ENCODE results near the gene PHPT1.
"Not testable (repeated sequence)": the region's sequence is repeated elsewhere in the genome, so short reads cannot be mapped to it uniquely, and the experiment has no call there.

PHPT1 gene

DNA sequence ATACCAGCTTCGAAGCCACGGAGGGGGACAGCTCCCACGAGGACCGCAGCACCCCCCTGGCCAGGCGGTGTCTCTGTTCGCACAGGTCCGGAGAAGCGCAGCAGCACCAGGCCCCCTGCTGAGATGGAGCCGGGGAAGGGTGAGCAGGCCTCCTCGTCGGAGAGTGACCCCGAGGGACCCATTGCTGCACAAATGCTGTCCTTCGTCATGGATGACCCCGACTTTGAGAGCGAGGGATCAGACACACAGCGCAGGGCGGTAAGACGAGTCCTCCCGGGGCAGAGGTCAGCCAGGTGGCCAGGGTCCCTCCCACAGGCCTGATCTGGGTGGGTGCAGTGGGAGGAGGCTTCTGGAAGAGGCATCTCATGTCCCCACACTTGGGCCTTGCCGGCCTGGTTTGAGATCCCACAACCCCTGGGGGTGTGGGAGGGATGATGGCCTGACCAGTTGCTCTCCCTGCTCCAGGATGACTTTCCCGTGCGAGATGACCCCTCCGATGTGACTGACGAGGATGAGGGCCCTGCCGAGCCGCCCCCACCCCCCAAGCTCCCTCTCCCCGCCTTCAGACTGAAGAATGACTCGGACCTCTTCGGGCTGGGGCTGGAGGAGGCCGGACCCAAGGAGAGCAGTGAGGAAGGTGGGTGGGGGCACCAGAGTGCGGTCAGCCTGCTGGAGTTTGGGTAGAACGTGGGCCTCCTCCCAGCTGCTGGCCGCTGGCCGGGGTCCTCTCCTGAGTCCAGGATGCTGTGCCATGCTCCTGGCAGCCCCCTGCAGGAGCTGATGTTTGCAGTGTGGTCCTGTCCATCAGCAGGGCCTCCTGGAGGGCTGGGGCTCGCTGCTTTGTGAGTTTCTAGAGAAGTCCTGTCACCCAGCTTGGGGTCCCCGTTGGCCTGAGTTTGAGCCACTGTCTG lies 9.7 kb upstream of the PHPT1 start:
- TF ChIP-seq GATA3 (IDR thresholded peaks at IDR 0.05; ENCODE audit: low read depth, low read length) (no peak), GATA2 (IDR thresholded peaks at IDR 0.05; ENCODE audit: low read depth, low read length) (no peak)

DNA sequence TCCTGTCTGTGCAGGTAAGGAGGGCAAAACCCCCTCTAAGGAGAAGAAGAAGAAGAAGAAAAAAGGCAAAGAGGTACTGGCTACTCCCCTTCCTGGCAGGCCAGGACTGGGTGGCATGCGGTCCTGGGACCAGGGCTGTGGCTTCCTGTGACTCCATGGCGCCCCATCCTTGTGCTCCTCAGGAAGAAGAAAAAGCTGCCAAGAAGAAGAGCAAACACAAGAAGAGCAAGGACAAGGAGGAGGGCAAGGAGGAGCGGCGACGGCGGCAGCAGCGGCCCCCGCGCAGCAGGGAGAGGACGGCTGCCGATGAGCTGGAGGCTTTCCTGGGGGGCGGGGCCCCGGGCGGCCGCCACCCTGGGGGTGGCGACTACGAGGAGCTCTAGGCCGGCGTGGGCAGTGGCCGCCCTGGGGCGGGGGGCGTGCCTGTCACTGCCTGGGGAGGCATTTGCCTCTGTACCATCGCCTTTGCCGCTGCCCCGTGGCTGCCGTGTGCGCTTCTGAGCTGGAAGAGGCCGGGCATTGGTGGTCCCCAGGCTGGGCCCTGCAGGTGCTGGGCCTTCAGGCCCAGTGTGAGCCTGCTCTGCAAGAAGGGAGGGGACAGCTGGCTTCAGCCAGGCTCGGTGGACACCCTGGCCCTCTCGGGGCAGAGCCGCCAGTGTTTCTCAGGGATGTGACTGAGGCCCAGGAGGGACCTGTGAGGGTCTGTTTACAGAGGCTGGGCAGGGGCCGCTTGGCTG lies 8.9 kb upstream of the PHPT1 start:
- TF ChIP-seq GATA3 (IDR thresholded peaks at IDR 0.05; ENCODE audit: low read depth, low read length) (no peak), GATA2 (IDR thresholded peaks at IDR 0.05; ENCODE audit: low read depth, low read length) (no peak)

DNA sequence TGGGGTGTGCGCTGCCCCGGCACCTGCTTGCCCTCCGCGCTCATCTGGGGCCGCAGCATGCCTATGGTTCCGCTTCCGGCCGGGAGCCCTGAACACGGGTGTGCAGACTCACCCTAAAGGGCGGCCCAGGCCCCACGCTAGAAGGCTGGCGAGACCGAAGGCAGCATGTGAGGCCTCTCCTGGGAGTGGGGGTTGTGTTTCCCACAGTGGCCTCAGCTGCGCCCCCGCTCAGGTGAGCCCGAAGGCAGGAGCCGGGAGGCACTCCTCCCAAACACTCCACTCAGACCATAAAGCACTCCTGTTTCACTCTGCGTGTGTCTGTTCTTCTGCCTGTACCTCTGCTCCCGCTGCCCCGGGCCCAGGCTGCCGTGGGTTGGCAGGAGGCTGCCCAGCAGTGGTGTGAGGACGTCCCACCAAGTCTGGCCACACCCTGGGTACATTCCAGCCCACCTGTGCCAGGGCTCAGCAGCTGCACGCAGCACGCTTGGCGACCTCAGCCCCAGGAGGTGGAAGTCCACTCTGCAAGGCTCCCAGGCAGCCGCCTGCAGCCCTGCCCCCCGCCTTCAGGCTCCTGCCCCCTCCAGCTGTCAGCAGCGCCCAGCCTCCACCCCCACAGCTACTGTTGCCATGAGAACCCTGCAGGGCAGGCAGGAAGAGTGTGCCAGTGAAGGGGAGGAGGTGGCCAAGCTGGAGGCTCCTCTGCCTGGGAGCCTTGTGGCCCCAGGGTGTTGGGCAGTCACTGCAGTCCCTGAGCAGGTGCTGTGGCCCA lies 8.1 kb upstream of the PHPT1 start:
- no peak for TF ChIP-seq GATA2 (IDR thresholded peaks at IDR 0.05; ENCODE audit: low read depth, low read length)
- TF ChIP-seq GATA3 (IDR thresholded peaks at IDR 0.05; ENCODE audit: low read depth, low read length) = no peak

DNA sequence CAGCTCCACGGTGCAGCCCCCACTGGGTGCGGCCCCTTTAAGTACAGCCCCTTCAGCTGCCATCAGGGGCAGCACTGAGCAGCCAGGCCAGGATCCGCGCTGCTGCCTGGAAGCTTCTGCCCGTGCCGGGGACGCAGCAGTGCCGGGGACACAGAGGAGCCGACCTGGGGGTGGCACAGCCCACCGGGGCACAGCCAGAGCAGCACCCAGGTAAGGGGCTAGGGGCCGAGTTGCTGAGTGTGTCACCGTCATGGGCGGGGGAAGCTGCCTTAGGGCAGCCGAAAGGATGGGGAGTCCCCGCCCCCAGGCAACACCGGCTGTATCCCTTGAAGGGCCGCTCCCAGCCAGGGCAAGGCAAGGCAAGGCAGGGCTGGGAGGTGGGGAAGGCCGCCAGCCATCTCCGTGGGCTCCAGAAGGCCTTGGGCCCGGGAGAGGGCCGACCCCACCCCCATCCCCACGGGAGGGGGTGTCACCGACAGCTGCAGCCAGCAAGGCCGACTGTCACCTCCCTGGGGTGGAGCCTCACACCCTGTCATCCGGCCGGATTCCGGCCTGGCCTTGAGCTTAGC lies 6.7 kb upstream of the PHPT1 start, which contains the start of gene AJM1:
Gene AJM1, plus strand, starts transcription at position 99 of the 569 bp plus-strand sequence. CDS start 1,937 bp downstream, outside the sequence.
- TF ChIP-seq GATA3, GATA2 (IDR thresholded peaks at IDR 0.05; ENCODE audit: low read depth, low read length): not testable (repeated sequence)

DNA sequence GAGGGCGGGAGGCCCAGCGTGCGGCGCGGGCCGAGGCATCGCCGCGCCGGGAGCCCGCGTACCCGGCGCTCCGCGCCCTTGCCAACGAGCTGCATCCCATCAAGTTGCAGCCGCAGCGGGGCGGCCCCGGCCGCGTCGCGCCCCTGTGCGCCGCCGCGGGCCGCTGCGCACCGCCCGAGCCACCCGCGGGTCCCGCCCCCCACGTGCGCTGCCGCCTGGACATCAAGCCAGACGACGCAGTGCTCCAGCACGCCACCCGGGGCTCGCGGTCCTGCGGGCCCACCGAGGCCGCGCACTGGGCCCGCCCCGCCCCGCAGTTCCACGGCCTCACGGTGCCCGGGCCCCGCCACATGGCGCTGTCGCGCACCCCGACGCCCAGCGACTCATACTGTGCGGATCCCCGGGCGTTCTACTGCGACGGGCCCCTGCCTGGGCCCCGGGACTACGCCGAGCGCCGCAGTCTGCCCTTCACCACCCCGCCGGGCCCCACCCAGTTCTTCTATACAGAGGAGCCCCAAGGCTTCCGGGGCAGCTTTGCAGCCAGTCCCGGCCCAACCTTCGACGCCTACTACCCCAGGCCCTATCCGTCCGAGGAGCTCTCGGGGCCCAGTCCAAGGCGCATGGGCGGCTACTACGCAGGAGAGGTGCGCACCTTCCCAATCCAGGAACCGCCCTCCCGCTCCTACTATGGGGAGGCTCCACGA lies 4.3 kb upstream of the PHPT1 start:
- TF ChIP-seq GATA2 (IDR thresholded peaks at IDR 0.05; ENCODE audit: low read depth, low read length) = no peak
- TF ChIP-seq GATA3 (IDR thresholded peaks at IDR 0.05; ENCODE audit: low read depth, low read length) = no peak

DNA sequence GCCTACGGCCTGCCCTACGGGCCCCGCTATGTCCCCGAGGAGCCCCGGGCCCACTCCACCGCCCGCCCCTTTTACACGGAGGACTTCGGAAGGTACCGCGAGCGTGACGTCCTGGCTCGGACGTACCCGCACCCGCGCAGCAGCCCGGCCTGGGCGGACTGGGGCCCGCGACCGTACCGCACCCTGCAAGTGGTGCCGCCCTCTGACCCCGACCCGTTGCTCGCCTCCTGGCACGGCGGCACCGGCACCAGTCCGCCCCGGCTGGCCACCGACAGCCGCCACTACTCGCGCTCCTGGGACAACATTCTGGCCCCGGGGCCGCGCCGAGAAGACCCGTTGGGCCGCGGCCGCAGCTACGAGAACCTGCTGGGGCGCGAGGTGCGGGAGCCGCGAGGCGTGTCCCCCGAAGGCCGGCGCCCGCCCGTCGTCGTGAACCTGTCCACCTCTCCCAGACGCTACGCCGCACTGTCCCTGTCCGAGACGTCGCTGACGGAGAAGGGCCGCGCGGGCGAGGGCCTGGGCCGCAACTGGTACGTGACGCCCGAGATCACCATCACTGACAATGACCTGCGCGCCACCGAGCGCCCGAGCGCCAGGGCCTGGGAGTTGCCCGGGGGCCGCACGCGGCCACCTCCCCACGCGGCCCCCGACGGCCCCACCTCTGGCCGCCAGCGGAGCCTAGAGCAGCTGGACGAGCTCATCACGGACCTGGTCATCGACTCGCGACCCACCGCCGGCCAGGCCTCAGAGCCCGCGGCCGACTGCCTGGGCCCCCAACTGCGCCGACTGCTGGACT lies 3.5 kb upstream of the PHPT1 start:
- TF ChIP-seq GATA3 (IDR thresholded peaks at IDR 0.05; ENCODE audit: low read depth, low read length) = no peak
- TF ChIP-seq GATA2 (IDR thresholded peaks at IDR 0.05; ENCODE audit: low read depth, low read length) = no peak

DNA sequence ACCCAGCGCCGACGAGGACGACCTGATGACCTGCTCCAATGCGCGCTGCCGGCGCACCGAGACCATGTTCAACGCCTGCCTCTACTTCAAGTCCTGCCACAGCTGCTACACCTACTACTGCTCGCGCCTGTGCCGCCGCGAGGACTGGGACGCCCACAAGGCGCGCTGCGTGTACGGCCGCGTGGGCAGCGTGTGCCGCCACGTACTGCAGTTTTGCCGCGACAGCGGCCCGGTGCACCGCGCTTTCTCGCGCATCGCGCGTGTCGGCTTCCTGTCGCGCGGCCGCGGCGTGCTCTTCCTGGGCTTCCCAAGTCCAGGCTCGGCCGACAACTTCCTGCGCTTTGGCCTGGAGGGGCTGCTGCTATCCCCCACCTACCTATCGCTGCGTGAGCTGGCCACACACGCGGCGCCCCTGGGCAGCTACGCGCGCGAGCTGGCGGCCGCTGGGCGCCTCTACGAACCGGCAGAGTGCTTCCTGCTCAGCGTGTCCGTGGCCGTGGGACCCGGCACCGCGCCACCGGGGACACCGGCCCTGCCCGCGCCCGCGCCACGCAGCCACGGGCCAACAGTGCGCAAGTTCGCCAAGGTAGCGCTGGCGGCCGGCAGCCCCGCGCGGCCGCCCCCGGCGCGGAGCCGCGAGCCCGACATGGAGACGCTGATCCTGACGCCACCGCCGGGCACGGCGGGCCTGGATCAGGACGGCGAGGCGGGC lies 2.7 kb upstream of the PHPT1 start:
- no peak for TF ChIP-seq GATA2 (IDR thresholded peaks at IDR 0.05; ENCODE audit: low read depth, low read length)
- no peak for TF ChIP-seq GATA3 (IDR thresholded peaks at IDR 0.05; ENCODE audit: low read depth, low read length)

DNA sequence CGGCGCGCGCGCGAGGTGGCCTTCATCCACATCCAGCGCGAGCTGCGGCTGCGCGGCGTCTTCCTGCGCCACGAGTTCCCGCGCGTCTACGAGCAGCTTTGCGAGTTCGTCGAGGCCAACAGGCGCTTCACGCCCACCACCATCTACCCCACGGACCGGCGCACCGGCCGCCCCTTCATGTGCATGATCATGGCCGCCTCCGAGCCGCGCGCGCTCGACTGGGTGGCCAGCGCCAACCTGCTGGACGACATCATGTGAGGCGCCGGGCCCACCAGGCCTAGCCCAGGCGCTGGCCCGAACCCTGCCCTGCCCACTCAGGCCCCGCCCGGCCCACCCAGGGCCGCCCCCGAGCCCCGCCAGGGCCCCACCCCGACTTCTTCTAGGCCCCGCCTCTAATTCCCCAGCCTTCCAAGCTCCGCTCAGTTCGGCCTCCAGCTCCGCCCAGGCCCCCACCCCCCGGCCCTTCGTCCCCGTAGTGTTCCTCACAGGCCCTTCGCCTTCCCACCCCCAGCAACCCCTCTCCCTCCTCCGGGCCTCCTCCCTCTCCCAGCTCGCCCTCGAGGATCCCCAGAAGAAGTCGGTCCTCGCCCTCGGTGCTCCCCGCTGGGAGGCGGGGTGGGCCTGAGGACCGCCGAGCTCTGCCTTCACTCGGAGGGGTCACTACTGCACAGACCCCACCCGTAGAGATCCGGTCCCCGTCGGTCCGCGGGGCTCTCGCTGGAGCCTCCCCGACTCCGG lies 2.0 kb upstream of the PHPT1 start:
- TF ChIP-seq GATA2 (IDR thresholded peaks at IDR 0.05; ENCODE audit: low read depth, low read length) (no peak), GATA3 (IDR thresholded peaks at IDR 0.05; ENCODE audit: low read depth, low read length) (no peak)

DNA sequence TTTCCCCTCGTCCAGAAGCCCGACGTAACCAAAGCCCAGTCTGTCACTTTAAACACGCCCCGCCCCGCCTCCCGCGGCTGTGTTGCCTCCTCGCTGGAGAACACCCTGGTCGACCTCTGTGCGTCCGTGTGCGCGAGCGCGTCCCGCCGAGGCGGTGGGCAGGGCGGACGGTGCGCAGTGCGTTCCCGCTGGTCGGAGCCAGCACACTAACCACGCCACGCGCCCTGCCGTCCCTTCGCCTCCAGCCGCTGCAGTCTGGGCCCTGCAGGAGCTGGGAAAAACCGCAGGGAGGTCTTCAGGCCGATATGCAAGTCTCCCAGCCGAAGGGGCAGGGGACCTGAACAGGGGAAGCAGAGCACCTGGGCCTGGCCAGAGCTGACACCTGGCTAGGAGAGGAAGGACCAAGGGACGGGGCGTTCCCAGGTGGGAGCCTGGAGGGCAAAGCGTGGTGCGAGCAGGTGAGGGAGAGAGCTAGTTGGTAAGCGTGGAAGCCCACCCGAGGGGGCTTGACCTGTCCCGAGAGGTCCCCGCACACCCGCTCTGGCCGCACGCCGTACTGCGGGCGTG lies 1.3 kb upstream of the PHPT1 start:
- TF ChIP-seq GATA3 (IDR thresholded peaks at IDR 0.05; ENCODE audit: low read depth, low read length) = no peak
- TF ChIP-seq GATA2 (IDR thresholded peaks at IDR 0.05; ENCODE audit: low read depth, low read length) = no peak

DNA sequence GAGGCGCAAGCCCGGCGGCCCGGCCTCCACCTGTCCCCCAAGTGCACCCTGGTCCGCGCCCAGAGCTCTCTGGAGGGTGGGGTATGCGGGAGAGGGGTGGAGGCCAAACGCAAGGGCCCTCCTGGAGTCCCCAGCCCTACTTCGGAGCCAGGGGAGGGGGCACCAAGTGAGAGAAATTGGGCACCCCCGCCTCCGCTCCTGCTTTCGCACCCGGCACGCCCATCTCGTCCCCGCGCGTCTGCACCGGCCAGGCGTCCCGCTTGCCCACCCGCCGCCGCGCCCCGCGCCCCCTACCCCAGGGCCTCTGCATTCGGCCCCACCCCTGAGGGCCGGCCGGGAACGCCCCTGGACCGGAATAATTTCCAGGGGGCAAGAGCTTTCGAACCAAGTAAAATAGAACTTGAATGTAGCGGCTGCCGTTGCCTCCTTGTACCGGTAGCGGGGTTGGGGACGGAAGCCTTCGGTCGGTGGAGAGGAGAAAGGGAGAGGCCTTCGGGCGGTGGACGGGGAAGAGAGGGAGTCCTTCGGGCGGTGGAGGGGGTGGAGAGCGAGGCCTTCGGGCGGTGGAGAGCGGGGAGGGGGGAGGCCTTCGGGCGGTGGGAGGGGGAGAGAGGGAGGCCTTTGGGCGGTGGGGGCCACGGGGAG lies 694 bp upstream of the PHPT1 start:
- no peak for TF ChIP-seq GATA3 (IDR thresholded peaks at IDR 0.05; ENCODE audit: low read depth, low read length)
- no peak for TF ChIP-seq GATA2 (IDR thresholded peaks at IDR 0.05; ENCODE audit: low read depth, low read length)

Data from SH-SY5Y (cell line).